Measurements from ENCODE around the gene PKIG. TPM values are rescaled to one million over a fixed set of nuclear protein-coding genes. Genes with fewer than 3 reads are reported as not detected.

Gene PKIG
- total RNA-seq, 2 experiments from 2014 or later, result 2.9 to 4.1 TPM

DNA sequence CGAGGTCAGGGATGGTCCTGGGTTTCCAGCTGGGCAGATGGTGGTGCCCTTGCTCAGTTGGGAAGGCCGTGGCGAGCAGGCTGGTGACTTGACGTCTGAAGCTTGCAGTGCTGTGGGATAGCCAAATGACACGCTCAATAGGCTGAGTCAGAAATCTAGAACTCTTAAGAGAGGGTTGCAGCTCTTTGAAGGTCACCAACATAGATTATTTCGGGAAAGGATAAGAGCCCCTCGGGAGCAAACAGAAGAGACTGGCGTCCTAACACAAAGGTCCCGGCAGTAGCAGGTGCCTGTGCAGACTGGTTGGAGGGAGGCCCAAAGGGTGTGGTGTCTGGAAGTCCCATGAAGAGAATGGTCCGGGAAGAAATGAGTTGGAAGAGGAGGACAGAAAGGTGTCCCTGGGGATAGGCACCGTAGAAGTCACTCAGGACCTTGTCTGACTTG lies 18.4 kb downstream of the PKIG start:
- Mint-ChIP-seq H3K36me3 (no peaks in the 10 kb centered on the region), H3K4me3 (no peak overlapping the region), H3K27ac (no peak overlapping the region), H3K27me3 (no peaks in the 10 kb centered on the region), H3K4me1 (ENCODE audit: low read depth) (peaks cover 7% of the 10 kb centered on the region), H3K9me3 (no peaks in the 10 kb centered on the region)
- intact Hi-C loops (cut with micrococcal nuclease), result no loop called here
- no peak for DNase-seq
- ChIA-PET CTCF (no interaction called here), POLR2A (no interaction called here)

DNA sequence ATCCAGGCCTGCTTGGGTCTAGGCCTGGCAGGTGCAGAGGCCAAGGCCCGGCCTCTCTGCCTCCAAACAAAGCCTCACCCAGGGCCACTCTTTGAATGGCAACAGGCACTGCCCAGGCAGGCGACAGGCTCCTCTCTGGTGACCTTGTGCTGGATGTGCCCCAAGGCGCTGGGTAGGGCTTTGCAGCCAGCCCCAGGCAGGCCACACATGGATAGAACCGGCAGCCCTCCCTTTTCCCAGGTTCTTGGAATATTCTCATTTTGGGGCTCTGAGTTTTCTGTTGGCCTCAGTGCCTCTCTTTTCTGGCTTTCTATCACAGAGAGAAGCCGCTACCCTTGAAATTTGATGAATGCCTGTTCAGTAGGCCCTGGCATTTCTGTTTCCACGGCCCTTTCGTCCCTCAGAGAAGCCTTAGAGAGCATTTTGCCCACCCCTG lies 18.9 kb downstream of the PKIG start:
- Mint-ChIP-seq H3K27ac (no peak overlapping the region), H3K27me3 (no peaks in the 10 kb centered on the region), H3K4me1 (ENCODE audit: low read depth) (peaks cover 7% of the 10 kb centered on the region), H3K36me3 (no peaks in the 10 kb centered on the region), H3K9me3 (no peaks in the 10 kb centered on the region), H3K4me3 (no peak overlapping the region)
- DNase-seq, result no peak
- intact Hi-C loops (cut with micrococcal nuclease), result no loop called here
- CTCF ChIA-PET, result interaction anchor here (1.3 kb wide), 1 partner anchor 9 kb away, joined by 6 read pairs; no protein-coding TSS in a partner anchor
- POLR2A ChIA-PET, result no interaction called here

- intact Hi-C loops (cut with micrococcal nuclease), result no loop called here
- DNase-seq, result no peak
- no peak overlapping the region for H3K4me3 Mint-ChIP-seq
- ChIA-PET POLR2A (no interaction called here), CTCF (interaction anchor here (1.3 kb wide), 1 partner anchor 9 kb away, joined by 6 read pairs; no protein-coding TSS in a partner anchor)
- no peaks in the 10 kb centered on the region for H3K36me3 Mint-ChIP-seq
- H3K4me1 Mint-ChIP-seq (ENCODE audit: low read depth), result peaks cover 7% of the 10 kb centered on the region
- H3K27me3 Mint-ChIP-seq, result no peaks in the 10 kb centered on the region
- no peak overlapping the region for H3K27ac Mint-ChIP-seq
- H3K9me3 Mint-ChIP-seq, result no peaks in the 10 kb centered on the region
Measured at GRCh38 chr20:44601801-44602204, 19.4 kb downstream of the PKIG start.

- no peaks in the 10 kb centered on the region for H3K9me3 Mint-ChIP-seq
- POLR2A ChIA-PET, result no interaction called here
- DNase-seq, result no peak
- H3K4me3 Mint-ChIP-seq, result no peak overlapping the region
- H3K27ac Mint-ChIP-seq, result no peak overlapping the region
- no peaks in the 10 kb centered on the region for H3K27me3 Mint-ChIP-seq
- CTCF ChIA-PET, result interaction anchor here (0.5 to 1.7 kb wide), 8 partner anchors 10 to 219 kb away, joined by 3 to 8 read pairs (median 3); no protein-coding TSS in a partner anchor
- H3K4me1 Mint-ChIP-seq (ENCODE audit: low read depth), result peaks cover 4% of the 10 kb centered on the region
- H3K36me3 Mint-ChIP-seq, result no peaks in the 10 kb centered on the region
- intact Hi-C loops (cut with micrococcal nuclease), result no loop called here
Measured at GRCh38 chr20:44603327-44603726, 20.9 kb downstream of the PKIG start.

DNA sequence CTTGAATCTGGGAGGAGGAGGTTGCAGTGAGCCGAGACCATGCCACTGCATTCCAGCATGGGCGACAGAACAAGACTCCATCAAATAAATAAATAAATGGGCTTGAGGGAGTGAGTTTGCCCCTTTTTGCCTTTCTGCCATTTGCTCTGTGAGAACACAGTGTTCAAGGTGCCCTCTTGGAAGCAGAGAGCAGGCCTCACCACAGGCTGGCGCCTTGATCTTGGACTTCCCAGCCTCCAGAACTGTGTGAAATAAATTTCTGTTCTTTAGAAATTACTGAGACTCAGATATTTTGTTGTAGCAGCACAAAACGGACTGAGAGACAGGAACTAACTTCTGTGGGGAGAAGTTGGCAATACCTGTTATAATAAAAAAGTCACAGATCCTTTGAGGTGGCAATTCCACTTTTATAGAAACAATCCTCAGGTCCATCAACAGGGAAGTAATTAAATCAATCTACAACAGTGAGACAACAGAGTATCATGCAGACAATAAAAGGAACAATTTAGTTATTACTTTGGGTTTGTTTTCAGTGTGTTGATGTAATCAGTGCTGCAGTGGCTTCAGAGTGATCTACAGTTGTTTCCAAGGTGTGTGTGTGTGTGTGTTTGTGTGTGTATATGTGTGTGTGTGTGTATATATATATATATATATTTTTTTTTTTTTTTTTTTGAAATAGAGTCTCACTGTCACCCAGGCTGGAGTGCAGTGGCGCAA lies 24.5 kb downstream of the PKIG start:
- Mint-ChIP-seq H3K4me3 (no peak overlapping the region), H3K36me3 (no peaks in the 10 kb centered on the region), H3K4me1 (ENCODE audit: low read depth) (peaks cover 7% of the 10 kb centered on the region), H3K27ac (no peak overlapping the region), H3K9me3 (no peaks in the 10 kb centered on the region), H3K27me3 (no peaks in the 10 kb centered on the region)
- DNase-seq, result no peak
- ChIA-PET CTCF (no interaction called here), POLR2A (no interaction called here)
- intact Hi-C loops (cut with micrococcal nuclease), result no loop called here

- CTCF ChIA-PET, result interaction anchor here (0.7 to 3.9 kb wide), 16 partner anchors 10 to 419 kb away, joined by 3 to 80 read pairs (median 5); partner anchors contain the start of genes FITM2 and TTPAL
- POLR2A ChIA-PET, result interaction anchor here (0.6 to 0.9 kb wide), 2 partner anchors 203 to 392 kb away, joined by 3 to 4 read pairs; no protein-coding TSS in a partner anchor
- peaks cover 7% of the 10 kb centered on the region for H3K4me1 Mint-ChIP-seq (ENCODE audit: low read depth)
- no peaks in the 10 kb centered on the region for H3K27me3 Mint-ChIP-seq
- H3K9me3 Mint-ChIP-seq, result no peaks in the 10 kb centered on the region
- H3K4me3 Mint-ChIP-seq, result no peak overlapping the region
- no peak for DNase-seq
- no peak overlapping the region for H3K27ac Mint-ChIP-seq
- H3K36me3 Mint-ChIP-seq, result no peaks in the 10 kb centered on the region
- intact Hi-C loops (cut with micrococcal nuclease), result no loop called here
Measured at GRCh38 chr20:44609006-44609515, 26.7 kb downstream of the PKIG start.

DNA sequence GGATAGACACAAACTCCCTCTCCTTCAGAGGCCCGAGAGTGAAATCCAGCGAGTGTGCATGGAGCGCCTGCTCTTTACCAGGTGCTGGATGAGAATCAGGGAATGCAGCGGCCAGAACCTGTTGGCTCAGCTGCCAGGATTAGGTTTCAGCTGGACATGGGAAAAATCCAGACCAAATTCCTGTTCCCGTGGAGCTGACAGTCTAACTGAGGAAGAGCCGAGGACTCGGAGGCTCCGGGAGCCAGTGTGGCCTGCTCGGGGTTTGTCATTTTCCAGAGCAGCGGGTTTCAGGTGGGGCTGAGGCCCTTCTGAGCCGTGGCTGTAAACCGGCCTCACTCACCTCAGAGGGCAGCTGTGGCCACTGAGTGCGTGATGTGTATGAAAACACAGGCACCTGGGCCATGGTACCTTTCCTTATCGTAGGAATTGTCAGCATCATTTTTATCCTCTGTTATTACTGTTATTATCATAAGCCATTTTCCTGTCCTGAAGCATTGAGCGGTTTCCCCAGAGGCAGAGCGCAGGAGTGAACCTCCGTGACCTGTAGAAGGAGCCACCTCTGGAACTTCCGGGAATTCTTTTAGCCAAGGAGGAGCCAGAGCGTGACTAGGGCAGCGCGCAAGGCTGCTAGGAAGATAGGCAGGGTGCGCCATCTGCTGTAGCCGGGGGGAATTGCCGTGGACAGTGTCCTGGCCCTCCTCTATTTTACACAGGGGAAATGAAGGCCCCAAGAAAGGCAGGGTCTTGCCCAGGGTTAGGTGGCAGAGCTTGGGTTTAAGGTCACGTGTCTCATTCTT lies 27.3 kb downstream of the PKIG start:
- no peaks in the 10 kb centered on the region for H3K36me3 Mint-ChIP-seq
- no peak overlapping the region for H3K4me3 Mint-ChIP-seq
- CTCF ChIA-PET, result interaction anchor here (0.6 to 3.9 kb wide), 39 partner anchors 8 to 545 kb away, joined by 3 to 80 read pairs (median 4); partner anchors contain the start of genes FITM2, SERINC3 and TTPAL
- no peaks in the 10 kb centered on the region for H3K9me3 Mint-ChIP-seq
- peak overlapping the region; percentile 52 for H3K27ac Mint-ChIP-seq
- no peaks in the 10 kb centered on the region for H3K27me3 Mint-ChIP-seq
- peaks cover 8% of the 10 kb centered on the region for H3K4me1 Mint-ChIP-seq (ENCODE audit: low read depth)
- POLR2A ChIA-PET, result no interaction called here
- intact Hi-C loops (cut with micrococcal nuclease), result loop anchor here (1.0 to 2.0 kb wide), 5 partner anchors 88 to 399 kb away; partner anchors contain the start of genes OSER1 and TTPAL
- peak; percentile 87 for DNase-seq

DNA sequence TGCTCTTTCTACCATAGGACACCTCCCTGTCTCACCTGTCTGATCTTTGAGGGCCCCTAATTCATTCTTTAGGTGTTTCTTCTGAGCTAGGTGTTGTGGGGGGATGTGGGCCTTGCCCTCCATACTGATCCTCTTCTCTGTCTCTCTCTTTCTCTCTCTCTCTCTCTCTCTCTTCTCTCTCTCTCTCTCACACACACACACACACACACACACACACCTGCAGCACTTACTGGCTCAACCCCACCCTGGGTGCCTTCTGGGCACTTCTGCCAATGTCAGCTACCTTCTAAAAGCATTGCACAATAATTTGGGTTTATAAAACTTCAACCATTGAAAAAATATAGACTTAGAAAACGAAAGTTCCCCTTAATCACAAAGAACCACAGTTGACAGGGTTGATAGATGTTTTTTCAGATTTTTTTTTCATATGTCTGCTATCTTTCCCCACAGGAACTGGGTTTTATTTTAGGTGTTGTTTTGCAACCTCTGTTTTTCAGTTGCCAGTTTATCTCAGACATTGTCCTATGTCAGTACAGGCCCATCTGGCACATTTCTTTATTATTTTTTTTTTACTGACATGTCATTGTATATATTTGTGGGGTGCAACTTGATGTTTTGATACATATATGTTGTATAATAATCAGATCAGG lies 28.1 kb downstream of the PKIG start:
- Mint-ChIP-seq H3K27ac (no peak overlapping the region), H3K9me3 (no peaks in the 10 kb centered on the region), H3K36me3 (peaks cover 4% of the 10 kb centered on the region), H3K4me1 (ENCODE audit: low read depth) (peaks cover 15% of the 10 kb centered on the region), H3K4me3 (no peak overlapping the region), H3K27me3 (no peaks in the 10 kb centered on the region)
- intact Hi-C loops (cut with micrococcal nuclease), result loop anchor here (1.0 to 2.0 kb wide), 5 partner anchors 89 to 400 kb away; partner anchors contain the start of genes OSER1 and TTPAL
- DNase-seq, result no peak
- ChIA-PET CTCF (interaction anchor here (0.6 to 3.9 kb wide), 34 partner anchors 9 to 544 kb away, joined by 3 to 80 read pairs (median 4); partner anchors contain the start of genes SERINC3 and TTPAL), POLR2A (interaction anchor here (0.9 kb wide), 1 partner anchor 11 kb away, joined by 3 read pairs; no protein-coding TSS in a partner anchor)

GRCh38 chr20:44613575-44613974 lies 31.2 kb downstream of the PKIG start:
- intact Hi-C loops (cut with micrococcal nuclease), result no loop called here
- no peaks in the 10 kb centered on the region for H3K9me3 Mint-ChIP-seq
- peaks cover 33% of the 10 kb centered on the region for H3K4me1 Mint-ChIP-seq (ENCODE audit: low read depth)
- DNase-seq, result no peak
- no peaks in the 10 kb centered on the region for H3K27me3 Mint-ChIP-seq
- CTCF ChIA-PET, result interaction anchor here (1.6 kb wide), 1 partner anchor 229 kb away, joined by 4 read pairs; no protein-coding TSS in a partner anchor
- peaks cover 4% of the 10 kb centered on the region for H3K36me3 Mint-ChIP-seq
- no peak overlapping the region for H3K27ac Mint-ChIP-seq
- H3K4me3 Mint-ChIP-seq, result no peak overlapping the region
- POLR2A ChIA-PET, result no interaction called here

DNA sequence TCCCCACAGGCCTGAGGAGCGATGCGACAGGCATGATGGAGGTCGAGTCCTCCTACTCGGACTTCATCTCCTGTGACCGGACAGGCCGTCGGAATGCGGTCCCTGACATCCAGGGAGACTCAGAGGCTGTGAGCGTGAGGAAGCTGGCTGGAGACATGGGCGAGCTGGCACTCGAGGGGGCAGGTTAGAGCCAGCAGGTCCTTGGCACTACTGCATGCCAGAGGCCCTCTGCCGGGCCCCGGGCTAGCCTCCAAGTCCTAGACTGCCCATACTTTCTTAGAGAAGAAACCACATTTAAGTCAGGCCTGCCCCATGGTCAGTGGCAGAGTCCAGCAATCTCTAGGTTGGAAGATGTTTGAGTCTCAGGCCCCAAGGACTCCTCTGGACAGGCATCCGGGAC lies 32.1 kb downstream of the PKIG start:
- DNase-seq, result no peak
- Mint-ChIP-seq H3K9me3 (no peaks in the 10 kb centered on the region), H3K27me3 (no peaks in the 10 kb centered on the region), H3K36me3 (peaks cover 7% of the 10 kb centered on the region), H3K27ac (no peak overlapping the region), H3K4me3 (no peak overlapping the region), H3K4me1 (ENCODE audit: low read depth) (peaks cover 42% of the 10 kb centered on the region)
- POLR2A ChIA-PET, result no interaction called here
- CTCF ChIA-PET, result interaction anchor here (1.0 to 1.6 kb wide), 2 partner anchors 118 to 230 kb away, joined by 3 to 4 read pairs; no protein-coding TSS in a partner anchor
- intact Hi-C loops (cut with micrococcal nuclease), result no loop called here

GRCh38 chr20:44615169-44615791 lies 32.9 kb downstream of the PKIG start:
- ChIA-PET POLR2A (no interaction called here), CTCF (interaction anchor here (1.0 to 1.6 kb wide), 2 partner anchors 118 to 231 kb away, joined by 3 to 4 read pairs; no protein-coding TSS in a partner anchor)
- Mint-ChIP-seq H3K9me3 (no peaks in the 10 kb centered on the region), H3K36me3 (peaks cover 14% of the 10 kb centered on the region), H3K4me1 (ENCODE audit: low read depth) (peaks cover 37% of the 10 kb centered on the region), H3K27ac (peak overlapping the region; percentile 54), H3K4me3 (no peak overlapping the region), H3K27me3 (no peaks in the 10 kb centered on the region)
- intact Hi-C loops (cut with micrococcal nuclease), result no loop called here
- peak; percentile 15 for DNase-seq

Measured in activated CD4-positive, alpha-beta memory T cell treated with anti-CD3 and anti-CD28 coated beads for 36 hours (primary cell).